ENCODE data around the gene CEP131. TPM values are rescaled to one million over a fixed set of nuclear protein-coding genes. Genes with fewer than 3 reads are reported as not detected.

Gene CEP131
- total and polyA plus RNA-seq, 2 of the 8 experiments (the other 6 are each of a cell fraction or from before 2014, with no cell fraction given): 5.9 to 23.2 TPM

DNA sequence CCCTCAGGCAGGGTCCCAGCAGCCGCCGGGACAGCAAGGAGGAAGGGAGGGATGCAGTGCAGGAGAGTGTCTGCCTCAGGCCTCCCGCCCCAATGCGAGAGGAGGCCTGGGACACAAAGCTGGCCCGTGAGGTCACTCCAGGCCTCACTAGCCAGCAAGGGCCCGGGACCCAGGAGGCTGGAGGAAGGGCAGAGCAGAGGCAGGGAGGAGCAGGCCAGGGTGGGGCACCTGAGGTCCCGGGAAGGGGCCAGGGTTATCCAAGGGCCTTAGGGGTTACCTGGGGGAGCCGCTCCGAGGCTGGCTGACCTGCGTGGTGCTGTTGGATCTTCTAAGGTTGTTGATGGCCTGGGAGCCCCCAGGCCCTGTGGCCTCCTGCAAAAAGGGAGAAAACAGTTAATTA, 14.1 kb downstream of the CEP131 start (continued):
- TF ChIP-seq, protein P1, sequence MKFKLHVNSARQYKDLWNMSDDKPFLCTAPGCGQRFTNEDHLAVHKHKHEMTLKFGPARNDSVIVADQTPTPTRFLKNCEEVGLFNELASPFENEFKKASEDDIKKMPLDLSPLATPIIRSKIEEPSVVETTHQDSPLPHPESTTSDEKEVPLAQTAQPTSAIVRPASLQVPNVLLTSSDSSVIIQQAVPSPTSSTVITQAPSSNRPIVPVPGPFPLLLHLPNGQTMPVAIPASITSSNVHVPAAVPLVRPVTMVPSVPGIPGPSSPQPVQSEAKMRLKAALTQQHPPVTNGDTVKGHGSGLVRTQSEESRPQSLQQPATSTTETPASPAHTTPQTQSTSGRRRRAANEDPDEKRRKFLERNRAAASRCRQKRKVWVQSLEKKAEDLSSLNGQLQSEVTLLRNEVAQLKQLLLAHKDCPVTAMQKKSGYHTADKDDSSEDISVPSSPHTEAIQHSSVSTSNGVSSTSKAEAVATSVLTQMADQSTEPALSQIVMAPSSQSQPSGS (IDR thresholded peaks at IDR 0.05; ENCODE audit: low read length): no peak
- no peak for TF ChIP-seq SRF (IDR thresholded peaks at IDR 0.05; ENCODE audit: low read depth, low read length)
- TF ChIP-seq BRCA1 (IDR thresholded peaks at IDR 0.05; ENCODE audit: low read depth, low read length): no peak

Measured in H1 (cell line).